GM21360 (cell line): ENCODE measurements around the gene LBX1.

ENCODE experiments used
- ATAC-seq: cut with Tn5 transposase; IDR thresholded peaks from one replicate; pipeline ENCODE4 v1.9.1; 2021; ENCODE audit warnings: mild to moderate bottlenecking, moderate library complexity; ENCODE audit not compliant: unreplicated experiment

Gene LBX1, protein sequence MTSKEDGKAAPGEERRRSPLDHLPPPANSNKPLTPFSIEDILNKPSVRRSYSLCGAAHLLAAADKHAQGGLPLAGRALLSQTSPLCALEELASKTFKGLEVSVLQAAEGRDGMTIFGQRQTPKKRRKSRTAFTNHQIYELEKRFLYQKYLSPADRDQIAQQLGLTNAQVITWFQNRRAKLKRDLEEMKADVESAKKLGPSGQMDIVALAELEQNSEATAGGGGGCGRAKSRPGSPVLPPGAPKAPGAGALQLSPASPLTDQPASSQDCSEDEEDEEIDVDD

DNA sequence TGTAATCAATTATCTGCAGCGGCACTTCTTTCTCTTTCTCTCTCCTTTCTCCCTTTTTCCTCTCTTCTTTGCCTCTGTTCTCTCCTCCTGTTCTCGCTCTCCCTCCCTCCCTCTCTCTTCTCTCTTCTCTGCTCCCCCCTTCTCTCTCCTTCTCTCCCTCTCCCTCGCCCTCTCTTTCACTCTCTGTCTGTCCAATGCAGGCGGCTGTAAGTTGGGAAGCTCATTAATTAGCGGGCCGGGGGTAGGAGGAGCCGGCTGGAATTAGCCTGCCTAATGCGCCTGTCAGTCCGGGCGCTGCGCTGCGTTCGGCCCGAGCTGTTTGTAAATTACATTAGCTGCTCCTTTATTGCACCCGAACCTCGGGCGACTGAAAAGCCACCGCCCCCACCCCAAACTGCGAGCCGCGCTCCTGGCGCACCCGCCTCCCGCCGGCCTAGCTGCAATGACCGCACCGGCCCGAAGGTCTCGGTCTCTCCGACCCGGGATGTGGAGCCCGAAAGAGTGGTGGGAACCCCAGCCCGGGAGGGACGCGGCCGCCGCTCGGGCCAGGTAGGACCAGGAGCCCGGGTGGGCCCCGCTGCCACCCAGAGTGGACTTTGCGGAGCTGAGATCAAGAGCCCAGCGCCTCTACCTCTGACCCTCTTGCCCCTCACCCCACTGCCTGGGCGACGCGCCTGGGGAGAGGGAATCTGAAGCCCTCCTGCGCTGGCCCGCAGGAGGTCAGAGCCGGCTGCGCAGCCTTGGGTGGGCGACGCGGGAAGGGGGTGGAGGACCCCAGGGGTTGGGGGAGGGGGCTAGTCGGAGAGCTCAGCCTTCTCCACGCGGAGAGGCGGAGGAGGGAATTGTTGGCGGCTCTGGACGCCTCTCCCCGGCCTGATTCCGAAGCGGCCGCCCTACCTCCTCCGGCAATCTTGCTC is at the start of gene LBX1:
Gene LBX1 (minus strand): TSS at position 198 of the 917 bp plus-strand sequence. CDS start 648 bp downstream, outside the sequence.
- no peak for ATAC-seq

DNA sequence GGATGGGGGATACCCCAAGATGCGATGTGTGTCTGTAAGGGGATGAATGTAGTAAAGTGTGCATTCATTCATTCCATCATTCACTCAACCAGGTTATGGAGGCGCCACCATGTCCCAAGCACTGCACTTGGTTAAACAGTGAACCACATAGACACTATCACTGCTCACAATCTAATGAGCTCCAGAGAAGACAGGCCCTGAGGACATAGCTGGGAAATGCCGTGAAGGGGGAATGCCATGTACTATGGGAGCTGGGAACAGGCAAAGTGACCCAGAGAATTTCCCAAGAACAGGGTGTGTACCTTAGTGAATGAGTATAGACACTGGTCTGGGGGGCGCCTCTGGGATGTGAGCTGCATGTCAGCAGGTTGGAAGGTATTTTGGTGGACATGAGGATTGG is 44.5 kb upstream of the LBX1 start:
- no peak for ATAC-seq

DNA sequence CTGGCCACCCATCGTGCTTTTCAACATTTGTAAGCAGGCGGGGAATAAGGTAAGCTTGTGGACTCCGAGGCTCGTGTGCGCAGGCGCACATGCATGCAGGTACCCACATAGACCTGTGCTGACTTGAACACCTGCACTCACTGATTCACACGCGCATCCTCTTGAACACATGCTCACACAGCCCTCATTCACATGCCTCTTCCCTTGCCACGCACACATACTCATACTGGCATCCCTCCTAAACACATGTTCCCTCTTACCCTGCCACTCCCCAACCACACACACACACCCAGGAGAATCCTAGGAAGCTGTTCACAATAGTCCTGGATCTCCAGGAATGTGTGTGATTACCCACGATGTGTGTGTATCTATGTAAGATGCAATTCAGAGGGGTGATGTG is 44.1 kb upstream of the LBX1 start:
- no peak for ATAC-seq

DNA sequence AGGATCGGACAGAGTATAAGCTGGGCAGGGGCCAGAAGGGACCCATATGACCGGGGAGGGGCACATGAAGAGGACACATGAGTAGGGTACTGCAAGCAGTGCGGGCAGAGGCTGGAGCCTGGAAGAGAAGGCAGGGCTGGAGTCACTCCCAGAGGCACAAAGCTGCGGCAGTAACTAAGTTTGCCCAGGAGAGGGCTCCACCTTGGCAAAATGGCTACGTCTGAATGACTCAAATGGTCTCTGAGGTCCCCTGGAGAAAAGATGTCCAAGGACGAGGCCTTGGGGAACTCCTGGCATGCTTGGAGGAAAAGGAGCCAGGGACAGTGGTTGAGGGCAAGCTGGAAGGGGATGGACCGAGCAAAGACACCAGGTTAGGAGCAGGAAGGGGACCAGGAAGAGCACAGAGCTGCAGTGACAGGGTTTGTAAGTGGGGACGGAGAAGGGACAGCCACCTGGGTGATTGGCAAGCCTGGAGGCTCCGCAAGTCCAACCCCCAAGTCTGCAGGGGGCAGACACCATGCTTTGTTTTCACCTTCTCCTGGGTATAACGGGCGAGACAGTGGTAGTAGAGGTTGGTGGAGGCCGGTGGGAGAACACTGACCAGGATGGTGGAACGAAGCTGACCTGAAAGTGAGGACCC is 43.1 kb upstream of the LBX1 start:
- ATAC-seq = no peak

DNA sequence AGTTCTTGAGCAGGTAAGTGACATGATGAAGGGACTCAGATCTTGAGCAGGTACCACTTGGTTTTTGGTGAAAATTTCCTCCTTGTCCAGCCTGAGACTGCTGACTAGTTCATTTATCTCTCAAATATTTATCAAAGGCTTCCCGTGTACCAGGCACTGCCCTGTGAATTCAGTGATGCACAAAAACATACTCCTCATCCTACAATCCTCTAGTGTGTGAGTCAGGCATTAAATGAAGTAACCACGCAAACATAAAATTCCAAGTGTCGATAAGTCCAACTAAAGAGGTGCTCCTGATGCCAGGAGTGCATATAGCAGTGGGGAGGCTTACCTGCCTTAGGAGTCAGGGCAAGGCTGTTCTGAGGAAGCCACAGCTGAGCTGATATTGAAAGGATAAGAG is 41.5 kb upstream of the LBX1 start:
- no peak for ATAC-seq

DNA sequence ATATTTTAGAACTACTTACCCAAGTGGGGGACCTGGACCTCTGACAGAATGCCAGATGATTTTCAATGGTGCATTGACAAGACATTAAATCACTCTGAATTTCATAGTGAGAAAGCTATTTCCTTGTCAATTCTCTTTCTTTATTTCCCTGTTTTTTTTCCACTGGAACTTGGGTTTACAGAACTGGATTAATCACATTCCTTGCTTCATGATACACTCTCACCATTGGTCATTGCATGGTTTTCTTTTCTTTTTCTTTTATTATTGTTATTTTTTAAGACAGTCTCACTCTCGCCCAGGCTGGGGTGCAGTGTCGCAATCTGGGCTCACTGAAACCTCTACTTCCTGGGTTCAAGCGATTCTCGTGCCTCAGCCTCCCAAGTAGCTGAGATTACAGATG is 38.5 kb upstream of the LBX1 start:
- no peak for ATAC-seq

DNA sequence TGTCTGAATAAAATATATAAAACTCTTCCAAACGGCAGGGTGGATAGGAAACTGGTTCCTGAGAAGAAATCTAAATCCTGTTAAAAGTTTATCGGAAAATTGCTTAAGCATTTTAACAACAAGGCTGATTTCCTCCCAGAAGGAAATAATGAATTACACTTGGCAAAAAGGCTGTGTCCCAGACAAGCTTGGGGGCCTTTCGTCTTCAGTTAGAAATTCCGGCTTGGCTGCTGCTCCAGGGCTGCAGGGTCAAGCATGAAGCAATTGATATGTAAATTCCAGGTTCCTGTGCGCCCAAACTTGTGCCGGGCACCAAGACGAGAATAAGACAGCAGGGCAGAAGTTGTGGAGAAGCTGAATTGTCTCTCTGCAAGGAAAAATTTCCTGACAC is 38.0 kb upstream of the LBX1 start:
- no peak for ATAC-seq

DNA sequence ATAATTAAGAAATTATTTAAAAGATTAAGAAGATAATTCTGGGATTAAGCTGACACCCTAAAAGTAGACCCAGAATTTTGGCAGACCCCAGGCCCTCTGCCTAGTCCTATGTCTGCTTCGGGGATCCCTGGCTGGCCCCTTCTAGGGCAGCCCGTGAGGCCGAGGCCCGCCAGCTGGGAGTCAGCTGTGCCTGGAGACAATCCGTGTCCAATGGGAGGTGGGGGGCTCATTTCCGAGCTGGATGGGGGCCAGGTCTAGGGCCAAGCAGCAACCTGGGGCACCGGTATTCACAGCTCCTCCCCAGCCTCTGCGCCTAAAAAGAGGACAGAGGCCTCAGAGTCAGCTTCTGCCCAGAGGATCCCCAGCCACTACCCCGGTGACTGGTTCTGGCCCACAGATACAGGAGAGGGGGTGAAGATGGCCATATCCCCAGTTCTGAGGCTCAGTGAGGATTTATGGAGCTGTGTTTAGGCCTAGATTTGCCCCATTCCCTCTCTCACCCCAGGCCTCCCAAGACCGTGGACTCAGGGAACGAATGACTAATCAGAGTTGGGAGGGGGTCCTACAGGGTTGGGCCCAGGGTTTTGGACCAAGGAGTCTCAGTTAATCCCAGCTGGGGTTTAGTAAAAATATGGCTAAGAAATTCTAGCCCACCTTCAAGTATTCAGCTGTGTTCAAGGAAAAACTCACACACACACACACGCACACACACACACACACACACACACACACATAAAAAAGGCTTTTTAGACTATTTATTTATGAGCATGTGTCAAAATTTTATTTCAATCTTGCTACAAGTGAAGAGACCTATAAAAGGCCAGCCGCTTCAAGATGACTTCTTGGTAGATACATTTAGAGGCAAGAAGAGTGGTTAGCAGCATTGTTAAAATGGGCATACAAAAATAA is 37.4 kb upstream of the LBX1 start:
- no peak for ATAC-seq

DNA sequence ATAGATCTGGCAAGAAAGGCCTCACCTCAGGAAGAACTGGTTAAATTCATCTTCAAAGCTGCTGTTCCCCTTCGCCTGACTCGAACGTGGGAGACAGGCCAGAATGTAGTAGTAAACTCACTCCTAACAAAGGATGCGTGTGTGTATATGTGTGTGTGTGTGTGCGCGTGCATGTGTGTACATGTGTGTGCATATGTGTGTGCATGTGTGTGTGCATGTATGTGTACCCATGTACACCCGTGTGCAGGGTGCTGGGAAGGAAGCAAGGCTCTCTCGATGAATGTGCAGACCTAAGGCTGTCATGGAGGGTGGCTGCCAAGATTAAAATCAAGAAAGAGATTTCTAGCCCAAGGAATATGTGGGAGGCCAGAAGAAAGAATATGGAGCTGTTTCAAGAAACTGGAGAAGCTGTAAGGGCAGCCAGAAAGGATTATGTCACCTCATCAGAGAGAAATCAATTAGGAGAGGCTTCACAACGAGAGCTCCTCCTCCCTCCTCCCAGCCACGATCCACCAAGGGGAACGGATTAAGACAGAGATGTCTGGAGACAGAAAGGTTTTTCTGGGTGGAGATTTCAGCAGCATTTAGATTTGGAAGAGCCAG is 34.0 kb upstream of the LBX1 start:
- ATAC-seq = no peak

DNA sequence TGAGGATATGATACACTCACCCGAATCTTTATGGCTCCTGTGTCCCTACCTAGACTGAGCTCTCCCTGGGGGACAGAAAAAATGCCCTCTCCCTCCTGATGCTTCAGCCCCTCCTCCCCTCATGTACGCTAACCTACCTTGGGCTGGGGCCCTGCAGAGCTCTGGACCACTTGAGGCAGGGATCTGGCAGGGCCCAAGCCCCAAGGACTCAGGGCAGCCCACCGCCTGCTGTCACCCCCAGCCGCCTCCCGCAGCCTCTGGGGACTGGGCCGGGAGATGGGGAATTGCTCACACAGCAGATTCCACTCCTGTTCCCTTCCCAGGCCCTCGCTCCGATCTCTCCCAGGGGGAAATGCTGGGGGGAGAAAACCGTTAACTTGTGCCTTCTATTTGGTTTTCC is 32.9 kb upstream of the LBX1 start:
- no peak for ATAC-seq

DNA sequence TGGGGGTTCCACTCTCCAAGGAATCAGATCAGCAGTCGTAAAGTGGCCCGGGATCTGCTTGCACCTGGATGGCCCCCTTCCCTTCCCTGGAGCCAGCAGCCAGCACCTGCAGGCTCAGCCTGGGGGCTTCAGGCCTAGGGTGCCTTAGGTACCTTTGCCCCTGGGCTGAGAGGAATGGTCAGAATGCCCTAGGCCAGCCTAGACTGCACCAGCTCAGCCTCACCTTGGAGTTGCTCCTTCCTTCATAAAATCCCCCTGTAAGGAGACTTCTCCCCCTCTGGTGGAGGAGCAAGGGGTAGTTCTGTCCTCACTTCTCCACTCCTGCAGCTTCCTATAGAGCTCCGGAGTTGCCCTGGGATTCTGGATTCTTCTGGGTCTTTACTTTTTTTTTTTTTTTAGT is 32.4 kb upstream of the LBX1 start:
- no peak for ATAC-seq

DNA sequence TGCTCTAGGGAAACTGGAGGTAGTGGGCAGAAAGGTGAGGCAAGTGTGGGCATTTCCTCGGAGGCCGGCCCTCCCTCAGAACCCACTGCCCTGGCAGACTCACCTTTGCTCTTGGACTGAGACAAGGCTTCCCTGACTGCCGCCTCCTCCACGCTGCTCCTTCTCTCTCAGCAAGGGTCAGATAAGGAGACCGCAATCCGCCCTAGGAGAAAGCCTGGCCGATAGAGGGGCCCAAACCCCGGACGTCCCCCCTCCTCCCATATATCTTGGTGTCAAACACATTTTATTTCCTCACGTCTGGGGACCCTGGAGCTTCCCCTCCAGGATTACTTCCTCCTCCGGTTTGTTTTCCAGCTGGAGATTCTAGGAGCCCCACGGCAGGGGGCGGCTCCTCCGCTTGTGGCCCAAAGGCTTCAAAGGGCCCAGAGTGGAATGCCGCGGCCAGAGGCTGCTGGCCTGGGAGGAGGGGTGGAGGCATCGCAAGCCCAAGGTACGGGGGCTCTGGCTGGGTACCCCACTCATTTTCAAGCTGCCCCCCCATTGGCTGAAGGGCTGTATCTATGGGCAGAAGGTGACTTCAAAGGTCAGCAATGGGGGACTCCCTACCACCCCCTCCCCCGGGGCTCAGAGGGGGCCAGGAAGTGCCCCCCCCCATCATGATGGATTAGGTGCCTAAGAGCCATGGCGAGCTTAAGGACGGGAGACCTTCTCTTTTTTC is 31.7 kb upstream of the LBX1 start:
- ATAC-seq = no peak

DNA sequence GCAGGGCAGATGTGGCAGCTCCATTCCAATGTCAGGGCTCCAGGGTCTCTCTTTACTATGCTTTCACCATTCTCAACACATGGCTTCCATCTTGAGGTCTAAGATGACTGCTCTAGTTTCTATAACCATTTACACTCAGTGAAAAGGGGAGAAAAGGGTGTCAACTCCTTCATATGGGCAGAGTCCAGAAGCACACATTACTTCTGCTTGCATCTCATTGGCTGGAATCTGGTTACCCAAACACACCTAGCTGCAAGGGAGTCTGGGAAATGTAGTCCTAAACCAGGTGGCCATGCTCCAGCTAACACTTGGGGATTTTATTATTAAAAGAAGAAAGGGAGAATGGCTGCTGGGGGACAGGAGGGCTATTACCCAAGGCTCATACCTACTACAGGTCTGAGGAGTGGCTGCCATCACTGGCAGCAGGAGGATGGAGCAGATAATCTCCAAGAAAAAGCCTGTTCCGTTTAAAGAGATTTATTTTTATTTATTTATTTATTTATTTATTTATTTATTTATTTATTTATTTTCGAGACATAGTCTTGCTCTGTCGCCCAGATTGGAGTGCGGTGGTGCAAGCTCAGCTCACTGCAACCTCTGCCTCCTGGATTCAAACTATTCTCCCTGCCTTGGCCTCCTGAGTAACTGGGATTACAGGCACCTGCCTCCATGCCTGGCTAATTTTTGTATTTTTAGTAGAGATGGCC is 29.1 kb upstream of the LBX1 start:
- no peak for ATAC-seq

DNA sequence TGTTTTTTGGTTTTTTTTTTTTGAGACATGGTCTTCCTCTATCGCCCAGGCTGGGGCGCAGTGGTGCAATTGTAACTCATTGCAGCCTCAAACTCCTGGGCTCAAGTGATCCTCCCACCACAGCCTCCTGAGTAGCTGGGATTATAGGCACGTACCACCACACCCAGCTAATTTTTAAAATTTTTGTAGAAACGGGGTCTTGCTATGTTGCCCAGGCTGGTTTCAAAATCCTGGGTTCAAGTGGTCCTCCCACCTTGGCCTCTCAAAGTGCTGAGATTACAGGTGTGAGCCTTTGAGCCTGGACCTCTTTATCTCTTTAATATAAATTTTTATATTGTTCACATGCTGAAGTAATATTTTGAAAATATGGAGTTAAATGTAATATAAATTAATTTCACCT is 28.2 kb upstream of the LBX1 start:
- ATAC-seq = no peak

DNA sequence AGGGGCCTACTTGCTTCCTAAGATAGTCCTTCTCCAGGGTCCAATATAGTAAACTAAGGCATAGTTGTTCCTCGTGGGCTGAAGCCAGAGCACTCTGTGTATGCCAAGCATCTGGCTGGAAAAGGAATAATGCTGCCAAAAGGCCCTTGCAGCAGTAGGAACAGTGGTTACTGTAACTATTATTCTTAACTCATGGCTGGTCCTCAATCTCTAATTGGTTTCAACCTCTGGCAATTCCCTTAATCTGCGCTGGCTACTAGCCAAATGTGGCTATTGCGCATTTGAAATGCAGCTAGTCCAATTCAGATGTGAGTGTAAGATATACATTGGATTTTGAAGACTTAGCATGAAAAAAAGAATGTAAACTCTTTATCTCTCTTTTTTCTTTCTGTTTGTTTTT is 27.8 kb upstream of the LBX1 start:
- no peak for ATAC-seq

DNA sequence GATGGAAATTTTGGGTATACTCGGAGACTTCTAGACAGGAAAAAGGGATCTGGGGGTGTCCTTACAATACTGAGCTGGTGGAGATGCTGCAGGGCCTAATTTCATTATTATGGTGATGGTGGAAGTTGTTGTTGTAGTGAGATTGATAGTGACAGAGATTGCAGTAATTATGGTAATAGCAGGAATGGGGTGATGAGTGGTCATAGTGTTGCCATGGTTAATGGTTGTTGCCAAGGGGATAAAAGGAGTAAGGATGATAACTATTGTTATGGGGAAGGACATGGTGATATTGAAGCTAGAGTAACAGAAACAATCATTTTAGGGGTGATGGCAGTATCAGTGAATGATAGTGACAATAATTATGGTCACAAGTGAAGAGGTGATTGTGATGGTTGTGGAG is 27.1 kb upstream of the LBX1 start:
- ATAC-seq = no peak

DNA sequence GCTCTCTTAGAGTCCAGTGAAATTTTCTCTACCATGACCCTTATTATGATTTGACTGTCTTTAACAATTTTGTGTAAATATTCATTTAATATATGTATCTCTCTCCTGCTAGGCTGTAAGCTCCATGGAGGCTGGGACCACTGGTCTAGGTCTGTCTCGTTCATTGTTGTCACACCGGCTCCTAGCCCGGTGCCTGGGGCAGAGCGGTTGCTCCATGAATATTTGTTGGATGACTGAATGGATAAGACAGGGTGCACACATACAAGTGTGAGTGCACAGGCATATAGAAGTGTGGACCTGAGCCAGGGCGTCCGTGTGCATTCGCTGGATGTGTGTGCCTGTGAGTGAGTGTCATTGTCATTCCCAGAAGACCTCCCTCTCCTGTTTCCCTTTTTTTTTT is 20.9 kb upstream of the LBX1 start:
- ATAC-seq = no peak

DNA sequence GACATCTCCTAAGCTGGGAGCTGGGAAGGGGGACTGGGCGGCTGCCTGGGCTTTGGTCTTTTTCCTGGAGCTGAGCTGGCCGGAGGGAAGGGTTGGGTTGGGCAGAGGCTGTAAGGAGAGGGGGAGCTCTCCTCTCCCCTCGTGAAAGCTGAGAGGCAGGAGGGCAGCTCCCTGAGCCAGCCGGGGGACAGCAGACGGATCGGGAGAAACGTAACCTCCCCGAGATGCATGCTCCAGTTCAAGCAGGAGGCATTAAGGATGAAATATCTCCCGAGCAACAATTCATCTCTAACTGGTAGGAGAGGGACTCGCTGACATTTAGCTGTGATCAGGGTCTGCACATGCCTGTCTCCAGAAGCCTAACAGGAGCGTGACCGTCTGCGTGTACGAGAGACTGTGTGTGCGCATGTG is 19.9 kb upstream of the LBX1 start:
- no peak for ATAC-seq

DNA sequence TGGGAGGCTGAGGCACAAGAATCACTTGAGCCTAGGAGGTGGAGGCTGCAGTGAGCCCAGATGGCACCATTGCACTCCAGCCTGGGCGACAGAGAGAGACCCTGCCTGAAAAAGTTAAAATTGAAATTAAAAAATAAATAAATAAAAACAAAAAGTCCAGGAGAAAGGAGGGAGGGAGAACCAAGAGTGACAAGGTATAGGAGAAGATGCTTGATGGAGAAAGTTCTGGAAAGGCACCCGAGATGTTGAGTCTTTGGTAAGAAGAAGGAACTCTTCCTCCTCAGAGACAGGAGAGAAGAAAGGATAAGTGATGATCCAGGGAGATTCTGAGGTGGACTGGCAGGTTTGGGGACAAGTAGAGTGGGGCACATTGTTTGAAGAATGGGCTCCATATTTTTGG is 17.4 kb upstream of the LBX1 start:
- no peak for ATAC-seq
